PFSK-1 (cell line): ENCODE measurements around the gene GAS2L3. TPM values are rescaled to one million over a fixed set of nuclear protein-coding genes. Genes with fewer than 3 reads are reported as not detected.
A peak's percentile ranks its signal among the peaks of the same experiment; 100 is the strongest.

Experiments used
- FOXP2 ChIP-seq: optimal IDR thresholded peaks from 2 replicates; pipeline ENCODE3; 2011; ENCODE audit warnings: borderline replicate concordance, control low read depth, inconsistent platforms; ENCODE audit not compliant: insufficient read depth; ENCODE audit errors: extremely low read length, extremely low read depth
- POLR2AphosphoS5 ChIP-seq: IDR thresholded peaks from 2 replicates; pipeline ENCODE4 v1.6.1; 2012; ENCODE audit warnings: low read depth, mild to moderate bottlenecking, control low read depth, low read length, moderate library complexity
- SIN3A ChIP-seq: IDR thresholded peaks from 2 replicates; pipeline ENCODE4 v1.6.1; 2012; ENCODE audit warnings: mild to moderate bottlenecking, low read length, moderate library complexity, borderline replicate concordance; ENCODE audit not compliant: insufficient read depth
- TAF1 ChIP-seq: IDR thresholded peaks from 2 replicates; pipeline ENCODE4 v1.6.1; 2012; ENCODE audit warnings: low read length, control low read depth, borderline replicate concordance; ENCODE audit not compliant: insufficient read depth
- polyA plus RNA-seq: library from polyadenylated mRNA; unstranded; fragments of >200 nt; gene quantifications from one replicate; pipeline ENCODE4 v1.2.1, GENCODE V29; 2012; ENCODE audit warnings: low read depth, missing spikeins; ENCODE audit not compliant: insufficient read length
- TF ChIP-seq, protein P1 (sequence below), 2 experiments: IDR thresholded peaks; 2 replicates each; pipeline versions ENCODE4 v1.6.1 to v1.8.0; 2011 to 2012; ENCODE audit warnings: low read depth in 2 of 2, low read length in 2 of 2, control low read depth in 1 of 2, inconsistent platforms in 1 of 2, mild to moderate bottlenecking in 1 of 2, moderate library complexity in 1 of 2; ENCODE audit not compliant: insufficient read depth in 1 of 2

The GAS2L3 gene
- 3.3 TPM for polyA plus RNA-seq

DNA sequence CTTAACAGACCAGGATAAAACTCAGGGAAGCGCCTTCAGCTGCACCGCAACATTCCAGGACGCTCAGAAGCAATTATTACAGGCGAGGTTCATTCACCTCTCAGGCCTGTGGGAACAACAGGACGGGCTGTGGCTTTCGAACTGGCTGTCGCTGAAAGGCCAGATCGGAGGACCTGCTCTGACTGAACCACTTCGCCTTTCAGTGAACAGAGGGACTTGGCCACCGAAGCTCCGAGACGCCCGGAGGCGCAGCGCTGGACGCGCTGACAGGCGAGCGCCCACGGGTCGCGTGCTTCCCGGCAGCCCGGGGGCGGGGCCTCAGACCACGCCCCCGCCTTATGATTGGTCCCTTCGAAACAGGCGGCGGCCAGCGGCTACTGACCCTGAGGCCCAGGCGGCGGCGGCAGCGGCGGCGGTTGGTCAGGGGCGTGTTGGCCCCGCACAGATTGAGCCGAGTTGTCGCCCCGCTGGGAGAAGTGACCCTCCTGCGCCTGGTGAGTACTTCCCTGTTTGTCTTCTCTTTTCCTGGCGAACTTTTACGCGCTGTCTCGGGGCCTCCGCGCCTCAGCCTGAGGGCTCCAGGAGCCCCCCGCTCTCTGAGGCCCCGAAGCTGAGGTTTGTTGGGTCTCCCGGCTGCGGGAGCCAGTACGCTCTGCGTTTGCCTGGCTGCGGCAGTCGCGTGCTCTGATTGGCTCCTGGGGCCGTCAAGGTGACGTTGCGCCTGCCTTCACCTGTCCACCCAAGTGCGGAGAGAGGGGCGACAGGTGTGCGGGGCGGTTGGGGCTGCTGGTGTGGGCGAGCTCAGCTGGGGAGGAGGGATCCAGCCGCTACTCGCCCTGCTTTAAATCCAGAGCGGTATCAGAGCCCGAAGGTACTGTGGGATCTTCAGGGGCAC, at the start of gene GAS2L3:
TSS of gene GAS2L3 (plus strand) at position 393 of the 895 bp plus-strand sequence. CDS start 21,221 bp downstream, outside the sequence.
- TF ChIP-seq POLR2AphosphoS5: peak; percentile 82
- peak; percentile 46; the same call in 1 of the 2 replicates for TF ChIP-seq SIN3A
- peak; percentile 71 for TF ChIP-seq FOXP2
- peak; percentile 77; the same call in 1 of the 2 replicates for TF ChIP-seq TAF1
- TF ChIP-seq, protein P1, sequence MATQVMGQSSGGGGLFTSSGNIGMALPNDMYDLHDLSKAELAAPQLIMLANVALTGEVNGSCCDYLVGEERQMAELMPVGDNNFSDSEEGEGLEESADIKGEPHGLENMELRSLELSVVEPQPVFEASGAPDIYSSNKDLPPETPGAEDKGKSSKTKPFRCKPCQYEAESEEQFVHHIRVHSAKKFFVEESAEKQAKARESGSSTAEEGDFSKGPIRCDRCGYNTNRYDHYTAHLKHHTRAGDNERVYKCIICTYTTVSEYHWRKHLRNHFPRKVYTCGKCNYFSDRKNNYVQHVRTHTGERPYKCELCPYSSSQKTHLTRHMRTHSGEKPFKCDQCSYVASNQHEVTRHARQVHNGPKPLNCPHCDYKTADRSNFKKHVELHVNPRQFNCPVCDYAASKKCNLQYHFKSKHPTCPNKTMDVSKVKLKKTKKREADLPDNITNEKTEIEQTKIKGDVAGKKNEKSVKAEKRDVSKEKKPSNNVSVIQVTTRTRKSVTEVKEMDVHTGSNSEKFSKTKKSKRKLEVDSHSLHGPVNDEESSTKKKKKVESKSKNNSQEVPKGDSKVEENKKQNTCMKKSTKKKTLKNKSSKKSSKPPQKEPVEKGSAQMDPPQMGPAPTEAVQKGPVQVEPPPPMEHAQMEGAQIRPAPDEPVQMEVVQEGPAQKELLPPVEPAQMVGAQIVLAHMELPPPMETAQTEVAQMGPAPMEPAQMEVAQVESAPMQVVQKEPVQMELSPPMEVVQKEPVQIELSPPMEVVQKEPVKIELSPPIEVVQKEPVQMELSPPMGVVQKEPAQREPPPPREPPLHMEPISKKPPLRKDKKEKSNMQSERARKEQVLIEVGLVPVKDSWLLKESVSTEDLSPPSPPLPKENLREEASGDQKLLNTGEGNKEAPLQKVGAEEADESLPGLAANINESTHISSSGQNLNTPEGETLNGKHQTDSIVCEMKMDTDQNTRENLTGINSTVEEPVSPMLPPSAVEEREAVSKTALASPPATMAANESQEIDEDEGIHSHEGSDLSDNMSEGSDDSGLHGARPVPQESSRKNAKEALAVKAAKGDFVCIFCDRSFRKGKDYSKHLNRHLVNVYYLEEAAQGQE (IDR thresholded peaks at IDR 0.05; ENCODE audit: insufficient read depth in 1 of 2, low read depth in 2 of 2, low read length in 2 of 2): no peak

DNA sequence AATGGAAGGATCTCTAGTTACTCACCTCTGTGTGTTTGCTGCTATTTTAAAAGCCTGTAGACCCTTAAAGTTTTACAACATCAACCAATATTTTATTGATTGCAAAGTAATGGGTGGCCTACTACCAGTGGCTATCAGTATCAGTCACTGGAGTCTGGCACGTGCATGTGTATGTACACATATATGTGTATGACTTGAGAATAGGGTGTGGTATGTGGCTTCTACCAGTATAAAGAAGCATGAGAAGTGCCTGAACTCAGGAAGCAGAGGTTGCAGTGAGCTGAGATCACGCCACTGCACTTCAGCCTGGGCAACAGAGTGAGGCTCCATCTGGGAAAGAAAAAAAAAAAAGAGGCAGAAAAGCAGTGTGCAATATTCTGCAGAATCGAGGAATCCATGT, 45.5 kb upstream of the GAS2L3 start:
- TF ChIP-seq SIN3A (no peak), POLR2AphosphoS5 (no peak), TAF1 (no peak), FOXP2 (no peak)
- TF ChIP-seq, protein P1 (IDR thresholded peaks at IDR 0.05; ENCODE audit: insufficient read depth in 1 of 2, low read depth in 2 of 2, low read length in 2 of 2): no peak

DNA sequence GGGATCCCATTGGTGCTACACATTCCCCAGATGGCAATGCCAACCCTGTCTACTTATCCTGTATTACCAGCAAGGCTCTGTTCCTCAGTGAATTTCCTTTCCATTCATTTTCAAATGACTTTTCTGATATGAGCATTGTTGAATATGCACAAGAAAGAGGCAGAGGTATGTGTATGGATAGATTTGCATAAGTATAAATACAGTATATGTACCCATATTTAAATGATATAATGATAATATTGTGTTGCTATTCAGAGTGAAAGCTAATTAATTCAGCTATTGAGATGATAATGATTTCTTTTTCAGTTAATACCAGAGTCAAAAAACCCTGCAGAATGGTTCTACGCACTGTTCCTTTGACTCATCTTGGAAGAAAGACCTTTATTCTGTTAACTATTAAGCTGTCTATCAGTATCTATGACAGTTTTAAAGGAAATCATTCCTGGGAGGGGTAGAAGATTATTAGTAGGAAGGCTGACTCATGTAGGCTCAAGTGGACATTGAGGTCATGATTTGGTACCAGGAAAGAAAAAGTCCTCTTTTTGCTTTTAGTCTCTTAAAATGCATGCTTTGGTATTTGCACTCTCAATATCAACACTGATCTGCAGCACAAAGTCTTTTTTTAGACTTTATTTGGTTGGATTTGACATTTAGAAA, 44.9 kb upstream of the GAS2L3 start:
- no peak for TF ChIP-seq SIN3A
- TF ChIP-seq FOXP2: no peak
- TF ChIP-seq TAF1: no peak
- TF ChIP-seq, protein P1 (IDR thresholded peaks at IDR 0.05; ENCODE audit: insufficient read depth in 1 of 2, low read depth in 2 of 2, low read length in 2 of 2): no peak
- no peak for TF ChIP-seq POLR2AphosphoS5

DNA sequence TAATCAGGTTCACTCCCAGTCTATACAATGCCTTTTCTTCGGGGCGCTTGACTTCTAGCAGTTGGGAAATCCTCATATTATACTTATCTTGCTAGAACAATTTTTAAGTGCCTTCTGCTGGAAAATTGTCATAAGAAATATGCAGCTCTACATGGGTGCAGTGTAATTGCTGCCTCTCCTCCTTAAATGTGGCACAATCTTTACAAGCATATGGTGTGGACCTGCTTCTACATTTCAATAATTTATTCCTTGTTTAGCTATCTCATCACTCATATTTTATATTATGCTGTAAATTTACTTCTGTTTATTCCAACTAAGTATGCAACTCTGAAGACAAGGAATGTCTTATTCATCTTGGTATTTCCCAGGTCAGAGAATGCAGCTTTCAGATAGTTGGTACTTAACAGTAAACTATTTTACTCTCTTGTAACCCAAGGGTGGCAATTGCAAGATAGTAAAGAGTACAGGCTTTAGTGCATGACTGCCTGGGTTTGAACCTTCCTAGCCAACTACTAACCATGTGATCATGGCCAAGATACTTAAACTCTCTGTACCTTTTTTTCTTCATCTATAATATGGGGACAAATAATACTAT, 43.6 kb upstream of the GAS2L3 start:
- no peak for TF ChIP-seq TAF1
- TF ChIP-seq, protein P1 (IDR thresholded peaks at IDR 0.05; ENCODE audit: insufficient read depth in 1 of 2, low read depth in 2 of 2, low read length in 2 of 2): no peak
- no peak for TF ChIP-seq POLR2AphosphoS5
- no peak for TF ChIP-seq FOXP2
- no peak for TF ChIP-seq SIN3A
